GM19240 (cell line): ENCODE results near the gene OR52B6.
"Not testable (repeated sequence)": the region's sequence is repeated elsewhere in the genome, so short reads cannot be mapped to it uniquely, and the experiment has no call there.

Experiments
- DNase-seq: peaks from one replicate; pipeline ENCODE4 v3.0.0; 2011; ENCODE audit warnings: low spot score; ENCODE audit not compliant: insufficient read length

OR52B6 gene

DNA sequence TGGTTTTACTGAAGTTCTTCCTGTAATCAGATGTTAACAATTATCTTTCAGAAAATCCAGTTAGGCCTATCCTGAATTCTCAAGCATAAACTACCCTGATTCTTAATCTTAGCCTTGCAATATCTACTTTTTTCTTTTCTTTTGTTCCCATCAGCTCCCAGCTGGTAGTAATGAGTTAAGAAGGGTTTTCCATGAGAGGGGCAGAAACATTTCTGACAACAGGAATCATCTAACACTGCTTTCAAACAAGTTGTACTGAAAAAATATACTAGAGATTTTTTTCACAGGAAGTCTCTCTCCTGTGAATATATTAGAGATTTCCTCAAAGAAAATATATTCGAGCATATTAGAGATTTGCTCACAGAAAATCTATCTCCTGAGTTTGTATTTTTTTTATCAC is 12.5 kb downstream of the OR52B6 start:
- no peak for DNase-seq

DNA sequence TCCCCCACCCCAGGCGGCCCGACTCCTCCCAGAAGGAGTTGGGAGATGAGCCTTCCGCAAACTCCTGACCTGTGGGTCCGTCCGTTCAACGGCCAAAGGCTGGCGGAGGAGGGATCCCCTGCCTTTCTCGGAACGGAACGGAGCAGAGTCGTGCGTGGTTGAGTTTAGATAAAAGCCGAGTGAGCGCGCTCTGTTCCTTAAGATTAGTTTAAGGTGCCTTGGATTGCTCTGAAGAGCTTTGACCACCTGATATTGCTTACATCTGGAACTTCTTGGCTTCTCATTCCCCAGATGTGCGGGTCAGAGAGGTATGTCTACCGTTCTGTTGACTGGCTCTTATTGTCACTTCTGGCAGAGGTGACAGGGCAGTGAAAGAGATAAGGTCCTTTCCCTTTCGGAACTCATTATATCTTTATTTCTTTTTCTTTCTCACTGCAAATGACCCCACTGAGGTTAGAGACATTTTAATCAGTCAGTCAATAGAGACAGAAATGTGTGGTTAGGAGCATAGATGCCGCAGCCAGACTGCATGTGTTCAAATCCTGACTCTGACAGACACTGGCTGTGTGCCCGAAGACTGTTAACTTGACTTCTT is 16.0 kb downstream of the OR52B6 start, which contains the start of gene TRIM6:
Gene TRIM6 (plus strand): TSS at position 31 of the 595 bp plus-strand sequence. CDS start 261 bp downstream, at position 292.
- peak; percentile 11 for DNase-seq

DNA sequence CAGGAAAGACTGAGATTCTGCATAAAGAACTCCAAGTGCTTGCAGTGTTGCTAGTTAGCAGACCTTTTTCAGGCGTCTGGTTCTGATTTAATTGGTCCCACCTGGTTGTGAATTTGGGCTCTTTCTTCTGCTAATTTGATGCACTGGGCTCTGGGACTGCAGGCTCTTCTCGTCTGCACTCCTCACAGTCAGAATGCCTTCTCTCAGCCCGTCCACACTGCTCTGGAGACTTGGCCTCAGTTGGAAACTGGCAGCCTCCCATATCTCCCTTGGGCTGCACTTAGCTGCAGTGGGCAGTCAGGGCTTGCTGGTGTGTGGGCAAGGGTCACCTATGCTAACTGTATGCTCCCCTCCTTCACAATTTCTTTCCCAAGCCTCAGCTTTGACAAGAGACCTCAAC is 17.3 kb downstream of the OR52B6 start:
- no peak for DNase-seq

DNA sequence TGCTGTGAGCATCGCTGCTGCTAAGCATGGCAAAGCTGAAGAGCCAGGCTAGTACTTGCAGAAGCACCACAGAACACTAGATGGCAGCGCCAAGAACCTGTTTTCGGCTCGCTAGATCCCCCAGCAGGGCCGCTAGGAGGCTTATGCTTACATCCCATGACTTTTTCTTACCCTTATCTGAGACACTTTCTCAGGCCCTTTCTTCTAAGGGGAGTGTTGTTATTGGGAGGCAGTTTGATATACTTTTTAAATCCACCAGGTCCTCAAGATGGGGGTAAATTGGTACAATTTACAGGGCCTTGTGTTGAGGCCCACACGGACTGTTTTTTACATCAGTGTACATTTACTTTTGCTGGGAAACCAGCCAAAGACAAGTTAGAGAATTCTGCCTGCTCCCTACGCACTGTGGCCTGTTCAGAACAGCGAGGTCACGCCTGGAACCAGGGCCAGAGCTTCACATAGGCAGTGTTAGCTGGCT is 19.7 kb downstream of the OR52B6 start:
- peak; percentile 45 for DNase-seq

DNA sequence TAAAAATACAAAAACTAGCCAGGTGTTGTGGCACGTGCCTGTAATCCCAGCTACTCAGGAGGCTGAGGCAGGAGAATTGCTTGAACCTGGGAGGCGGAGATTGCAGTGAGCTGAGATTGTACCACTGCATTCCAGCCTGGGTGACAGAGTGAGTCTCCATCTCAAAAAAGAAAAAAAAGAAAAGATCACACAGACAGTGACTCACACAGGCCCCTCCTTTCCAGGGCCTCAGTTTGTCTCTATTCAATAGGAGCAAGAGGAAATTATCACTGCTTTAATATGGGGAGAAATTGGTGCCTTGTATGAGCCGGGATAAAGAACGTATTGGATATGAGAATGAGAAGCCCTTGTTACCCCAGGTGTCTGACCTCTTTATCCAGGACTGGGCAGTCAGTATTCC is 22.1 kb downstream of the OR52B6 start:
- DNase-seq, result not testable (repeated sequence)

DNA sequence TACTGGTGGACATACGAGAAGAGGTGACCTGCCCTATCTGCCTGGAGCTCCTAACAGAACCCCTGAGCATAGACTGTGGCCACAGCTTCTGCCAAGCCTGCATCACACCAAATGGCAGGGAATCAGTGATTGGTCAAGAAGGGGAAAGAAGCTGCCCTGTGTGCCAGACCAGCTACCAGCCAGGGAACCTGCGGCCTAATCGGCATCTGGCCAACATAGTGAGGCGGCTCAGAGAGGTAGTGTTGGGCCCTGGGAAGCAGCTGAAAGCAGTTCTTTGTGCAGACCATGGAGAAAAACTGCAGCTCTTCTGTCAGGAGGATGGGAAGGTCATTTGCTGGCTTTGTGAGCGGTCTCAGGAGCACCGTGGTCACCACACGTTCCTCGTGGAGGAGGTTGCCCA is 22.6 kb downstream of the OR52B6 start:
- no peak for DNase-seq

DNA sequence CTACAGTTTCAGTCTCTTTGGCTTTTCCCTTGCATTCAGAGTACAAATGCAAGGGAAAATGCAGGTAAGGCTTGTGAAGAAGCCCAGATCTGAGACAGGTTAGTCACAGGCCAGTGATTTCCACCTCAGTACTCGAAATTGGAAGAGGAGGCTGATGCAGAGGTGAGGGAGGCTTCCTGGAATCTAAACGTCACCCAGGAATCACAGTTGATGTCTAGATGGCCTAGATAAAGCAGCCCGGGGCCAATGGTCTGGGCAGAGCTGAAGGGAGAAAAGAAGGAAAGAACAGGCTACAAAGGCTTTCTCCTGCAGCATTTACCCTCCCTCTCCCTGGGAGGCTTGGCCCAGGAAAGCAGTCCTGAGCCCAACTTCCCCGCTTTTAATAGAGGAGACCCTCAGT is 24.2 kb downstream of the OR52B6 start:
- DNase-seq, result no peak

DNA sequence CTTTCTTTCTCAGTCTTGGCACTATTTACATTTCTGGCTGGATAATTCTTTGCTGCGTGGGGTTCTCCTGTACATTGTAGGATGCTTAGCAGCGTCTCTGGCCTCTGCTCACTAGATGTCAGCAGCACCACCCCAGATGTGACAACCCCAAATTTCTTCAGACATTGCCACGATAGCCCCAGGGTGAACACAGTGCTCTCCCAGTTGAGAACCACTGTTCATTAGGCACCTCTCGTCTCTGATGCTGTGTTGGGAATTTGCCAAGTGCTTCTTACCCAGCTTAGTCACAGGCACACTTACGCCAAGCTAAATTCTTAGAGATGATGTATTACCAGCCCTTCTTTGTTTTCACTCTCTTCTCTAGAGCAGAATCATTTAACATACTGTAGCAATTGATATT is 25.2 kb downstream of the OR52B6 start:
- no peak for DNase-seq

DNA sequence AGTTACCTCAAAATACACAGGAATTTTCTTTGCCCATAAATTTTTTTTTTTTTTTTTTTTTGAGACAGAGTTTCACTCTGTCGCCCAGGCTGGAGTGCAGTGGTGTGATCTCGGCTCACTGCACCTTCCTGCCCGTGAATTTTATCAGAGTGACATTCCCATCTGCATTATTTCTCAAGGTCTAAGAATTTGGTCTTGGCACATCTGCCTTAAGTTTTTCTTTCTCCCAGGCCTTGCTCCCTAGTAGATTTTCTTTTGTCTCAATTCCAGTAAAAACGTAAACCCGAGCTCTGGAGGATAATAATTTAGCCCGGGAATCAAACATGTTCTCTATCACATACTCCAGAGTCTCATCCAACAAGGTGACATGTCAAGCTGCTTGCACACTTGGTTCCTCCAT is 28.1 kb downstream of the OR52B6 start:
- no peak for DNase-seq

DNA sequence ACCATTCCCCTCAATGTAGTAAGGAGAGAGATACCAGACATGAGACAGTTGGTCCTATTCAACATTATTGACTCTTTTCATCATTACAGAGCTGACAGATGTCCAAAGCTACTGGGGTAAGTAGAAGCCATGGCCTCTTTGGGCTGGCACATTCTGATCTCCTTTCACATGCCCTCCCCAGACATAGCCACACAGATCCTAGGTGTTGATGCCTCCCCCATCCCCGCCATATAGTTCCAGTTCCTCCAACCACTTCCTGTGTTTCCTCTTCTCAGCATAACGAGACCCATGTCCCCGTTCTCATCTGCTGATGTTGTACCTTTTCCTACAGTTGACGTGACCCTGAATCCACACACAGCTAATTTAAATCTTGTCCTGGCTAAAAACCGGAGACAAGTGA is 29.8 kb downstream of the OR52B6 start:
- DNase-seq, result no peak

DNA sequence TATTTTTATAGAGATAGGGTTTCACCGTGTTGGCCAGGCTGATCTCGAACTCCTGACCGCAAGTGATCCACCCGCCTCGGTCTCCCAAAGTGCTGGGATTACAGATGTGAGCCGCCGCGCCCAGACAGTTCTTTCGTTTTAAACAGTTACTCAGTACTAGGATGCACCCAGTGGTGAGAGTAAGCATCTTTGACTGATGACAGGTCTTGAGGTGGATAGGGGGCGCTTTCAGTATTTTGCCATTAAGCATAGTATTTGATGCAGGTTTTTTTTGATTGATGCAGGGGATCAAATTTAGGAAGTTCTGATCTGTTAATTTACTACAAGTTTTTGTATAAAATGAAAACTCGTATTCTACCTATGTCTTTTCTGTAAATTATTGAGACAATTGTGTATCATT is 30.9 kb downstream of the OR52B6 start:
- no peak for DNase-seq

DNA sequence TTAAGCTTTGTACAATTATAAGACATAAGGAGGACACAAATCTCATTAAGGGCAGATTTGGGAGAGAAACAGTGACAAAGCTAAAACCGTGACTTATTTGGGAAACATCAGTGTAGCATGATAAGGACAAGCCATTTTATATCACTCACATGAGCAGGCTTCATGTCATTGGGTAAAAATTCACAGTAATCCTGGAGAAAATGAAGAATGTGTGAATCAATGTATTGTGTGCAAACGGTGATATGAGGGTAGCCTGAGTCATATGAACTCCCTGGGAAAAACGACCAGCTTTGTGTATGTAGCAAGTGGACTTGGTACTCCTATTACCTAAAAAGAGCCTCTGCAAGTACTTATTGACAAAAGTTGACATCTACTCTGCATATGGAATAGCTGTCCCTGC is 38.1 kb downstream of the OR52B6 start:
- DNase-seq, result no peak

DNA sequence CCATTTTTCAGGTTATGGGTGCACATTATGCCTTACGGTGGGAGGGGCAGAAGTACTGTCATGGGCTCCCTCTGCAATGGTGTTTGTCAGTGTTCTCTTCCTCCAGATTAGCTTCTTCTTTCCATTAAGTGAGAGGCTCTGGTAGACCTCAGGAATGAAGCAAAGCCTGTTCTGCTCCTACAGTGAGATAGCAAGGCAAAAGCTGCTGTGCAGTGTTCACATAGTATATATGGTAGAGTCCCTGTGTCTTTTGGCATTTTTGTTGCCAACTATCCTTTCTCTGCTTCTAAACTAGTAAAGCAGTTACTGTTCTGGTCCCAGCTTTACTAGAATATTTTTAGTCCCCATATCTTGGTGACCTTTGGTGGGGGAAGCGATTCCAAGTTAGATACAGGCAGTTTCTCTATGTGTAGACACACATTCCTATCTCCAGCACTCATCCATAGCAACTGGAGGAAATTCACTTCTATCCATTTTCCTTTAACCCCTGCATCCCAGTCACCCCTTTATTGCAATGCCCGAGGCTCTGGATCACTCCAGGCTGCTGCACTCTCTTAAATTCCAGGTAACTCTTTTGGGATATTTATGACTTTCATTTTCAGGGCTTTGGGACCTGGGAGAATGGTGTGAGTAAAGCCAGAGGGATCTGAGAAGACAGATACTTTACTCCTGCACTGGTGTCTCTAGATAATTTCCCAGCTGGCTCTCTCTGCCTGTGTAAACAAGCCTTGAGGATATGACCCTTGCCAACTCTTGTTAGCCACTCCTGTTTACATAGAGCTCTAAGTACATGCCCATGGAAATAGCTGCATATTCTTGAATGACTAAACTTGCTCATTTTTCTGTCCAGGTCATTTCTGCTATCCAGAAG is 40.2 kb downstream of the OR52B6 start:
- no peak for DNase-seq

DNA sequence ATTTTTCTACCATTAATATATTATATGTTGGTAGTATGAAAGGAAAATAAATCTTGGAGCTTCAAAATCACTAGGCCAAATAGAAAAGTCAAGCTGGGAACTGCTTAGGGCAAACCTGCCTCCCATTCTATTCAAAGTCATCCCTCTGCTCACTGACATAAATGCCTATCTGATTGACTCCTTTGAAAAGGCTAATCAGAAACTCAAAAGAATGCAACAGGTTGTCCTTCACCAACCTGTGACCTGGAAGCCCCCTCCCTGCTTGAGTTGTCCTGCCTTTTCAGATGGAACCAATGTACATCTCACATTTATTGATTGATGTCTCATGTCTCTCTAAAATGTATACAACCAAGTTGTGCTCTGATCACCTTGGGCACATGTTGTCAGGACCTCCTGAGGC is 40.9 kb downstream of the OR52B6 start:
- DNase-seq, result no peak

DNA sequence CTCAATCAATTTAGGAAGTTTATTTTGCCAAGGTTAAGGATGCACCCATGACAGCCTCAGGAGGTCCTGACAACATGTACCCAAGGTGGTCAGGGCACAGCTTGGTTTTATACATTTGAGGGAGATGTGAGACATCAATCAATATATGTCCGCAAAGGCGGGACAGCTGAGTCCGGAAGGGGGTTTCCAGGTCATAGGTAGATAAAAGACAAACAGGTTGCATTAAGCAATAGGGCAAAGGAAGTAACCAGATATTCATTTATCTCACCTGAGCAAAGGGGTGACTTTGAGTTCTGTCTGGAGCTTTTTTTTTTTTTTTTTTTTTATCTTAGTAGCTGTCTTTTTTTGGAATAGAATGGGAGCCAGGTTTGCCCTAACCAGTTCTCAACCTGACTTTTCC is 42.1 kb downstream of the OR52B6 start:
- no peak for DNase-seq

DNA sequence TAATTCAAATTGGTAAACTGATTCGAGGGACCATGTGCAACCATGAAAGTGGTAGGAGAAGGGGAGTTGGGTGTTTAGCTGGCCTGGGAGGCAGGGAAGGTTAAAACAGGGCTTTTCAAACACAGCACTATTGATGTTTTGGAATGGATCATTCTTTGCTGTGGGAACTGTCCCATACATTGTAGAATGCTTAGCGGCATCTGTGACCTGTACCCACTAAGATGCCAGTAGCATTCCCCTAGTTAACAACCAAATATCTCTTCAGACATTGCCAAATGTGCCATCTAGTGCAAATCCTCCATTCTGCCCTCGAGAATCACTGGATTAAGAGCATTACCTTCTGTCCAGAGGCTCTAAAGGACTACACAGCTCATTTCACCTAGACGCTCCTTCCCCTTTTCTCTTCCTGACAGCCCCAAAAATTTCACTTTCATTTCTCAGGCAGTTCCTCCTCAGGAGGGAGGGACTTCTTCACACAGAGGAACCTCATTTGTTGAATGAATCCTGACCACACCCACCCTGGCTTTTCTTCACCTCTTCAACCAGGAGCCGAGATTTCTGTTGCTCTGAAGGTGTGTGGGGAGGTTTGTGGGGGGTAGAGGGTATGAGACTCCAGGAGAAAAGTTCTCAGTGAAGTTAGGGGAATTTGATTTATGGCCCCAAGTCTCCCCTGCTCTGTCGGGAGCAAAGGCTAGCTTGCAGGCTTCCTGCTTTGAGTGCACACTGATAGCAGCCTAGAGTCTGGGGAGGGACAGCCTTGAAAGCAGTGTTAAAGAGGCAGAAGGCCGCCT is 44.0 kb downstream of the OR52B6 start, which contains the start of gene TRIM34:
Gene TRIM34 (plus strand): TSS at position 513 of the 791 bp plus-strand sequence. CDS start 7,331 bp downstream, outside the sequence.
- DNase-seq, result peak; percentile 86

DNA sequence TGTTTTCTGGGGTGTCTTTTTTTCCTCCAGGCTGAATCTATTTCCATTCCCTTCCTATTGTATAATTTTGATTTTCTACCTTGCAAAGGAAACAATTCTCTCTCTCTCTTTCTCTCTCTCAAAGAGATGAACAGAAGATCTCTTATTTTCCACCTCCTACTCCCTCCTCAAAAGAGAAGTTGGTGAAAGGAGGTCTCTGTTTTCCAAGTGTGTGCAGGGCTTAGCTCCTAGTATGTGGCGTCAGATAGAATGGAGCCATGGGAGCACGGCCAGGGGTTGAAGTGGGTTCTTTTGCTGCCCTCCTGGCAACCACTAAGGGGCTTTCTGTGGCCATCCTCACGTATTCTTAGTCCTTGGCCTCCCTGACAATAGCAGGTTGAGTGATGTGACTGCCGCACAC is 44.6 kb downstream of the OR52B6 start:
- DNase-seq, result no peak

DNA sequence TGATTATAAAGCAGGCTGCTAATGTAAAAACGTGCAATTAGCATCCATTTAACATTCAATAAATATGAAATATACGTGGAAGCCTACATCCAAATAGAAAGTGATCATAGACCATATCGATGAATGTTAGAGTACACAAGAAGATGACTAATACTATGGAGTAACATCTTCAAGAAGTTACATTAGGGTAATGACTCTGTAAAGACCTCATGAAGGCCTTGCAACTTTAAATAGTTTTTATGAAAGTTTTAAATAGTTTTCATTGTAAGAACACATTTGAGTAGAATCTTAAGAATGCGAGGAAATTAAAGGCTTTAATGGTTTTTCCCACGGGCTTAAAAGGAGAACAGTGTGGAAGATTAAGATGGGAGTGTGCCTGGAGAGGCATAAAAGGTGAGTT is 45.5 kb downstream of the OR52B6 start:
- no peak for DNase-seq

DNA sequence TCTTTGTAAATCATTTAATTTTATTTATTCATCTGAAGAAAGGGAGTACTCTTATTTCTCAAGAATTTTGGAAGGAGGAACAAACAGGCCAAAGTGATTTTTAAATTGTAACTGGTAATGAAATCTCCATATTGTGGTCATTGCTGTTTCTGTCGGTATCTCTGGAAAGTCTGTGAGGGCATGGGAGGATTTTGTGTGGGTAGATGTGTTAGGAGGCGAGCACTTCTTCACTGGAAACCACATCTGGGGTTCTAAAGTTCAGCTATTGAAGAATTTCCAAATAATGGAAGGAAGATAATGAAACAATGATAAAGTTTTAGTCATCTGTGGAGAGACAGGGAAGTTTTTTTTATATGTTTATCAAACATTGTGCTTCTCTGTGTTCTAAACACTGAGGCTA is 50.7 kb downstream of the OR52B6 start:
- no peak for DNase-seq
